Osteoblast (primary cell): Measurements from ENCODE around the gene POLR2C. TPM values are rescaled to one million over a fixed set of nuclear protein-coding genes. Genes with fewer than 3 reads are reported as not detected.

Experiments
- DNase-seq: peaks from one replicate; pipeline ENCODE4 v3.0.0; 2011; ENCODE audit warnings: low spot score, mixed read lengths; ENCODE audit not compliant: insufficient read length; ENCODE audit errors: missing footprints
- H2AFZ ChIP-seq: 2 replicates; pipeline ENCODE4 v1.6.0; 2011; ENCODE audit warnings: mild to moderate bottlenecking, low read length
- H3K27ac ChIP-seq: 2 replicates; pipeline ENCODE4 v1.5.1; 2011; ENCODE audit warnings: mild to moderate bottlenecking, low read depth, low read length, moderate library complexity
- H3K27me3 ChIP-seq: 2 replicates; pipeline ENCODE4 v1.6.0; 2012; ENCODE audit warnings: mild to moderate bottlenecking, control low read depth, inconsistent platforms, low read length, moderate library complexity; ENCODE audit not compliant: insufficient read depth
- H3K36me3 ChIP-seq: 2 replicates; pipeline ENCODE4 v1.5.1; 2011; ENCODE audit warnings: mild to moderate bottlenecking, low read length, control low read depth, moderate library complexity; ENCODE audit not compliant: insufficient read depth
- H3K4me1 ChIP-seq: 2 replicates; pipeline ENCODE4 v1.5.1; 2011; ENCODE audit warnings: mild to moderate bottlenecking, low read length, control low read depth, moderate library complexity; ENCODE audit not compliant: insufficient read depth
- H3K4me2 ChIP-seq: 2 replicates; pipeline ENCODE4 v1.6.0; 2011; ENCODE audit warnings: mild to moderate bottlenecking, low read length; ENCODE audit not compliant: insufficient read depth
- H3K4me3 ChIP-seq: fragments of 200-600 bp; sonication (generic); 3 replicates; pipeline ENCODE4 v1.5.1; 2012; ENCODE audit warnings: mild to moderate bottlenecking, low read length, inconsistent platforms; ENCODE audit not compliant: insufficient read depth
- H3K79me2 ChIP-seq: 2 replicates; pipeline ENCODE4 v1.6.0; 2012; ENCODE audit warnings: mild to moderate bottlenecking, low read length, control low read depth, inconsistent platforms; ENCODE audit not compliant: insufficient read depth
- H3K9me3 ChIP-seq: 2 replicates; pipeline ENCODE4 v1.5.1; 2011; ENCODE audit warnings: low read depth, low read length, control low read depth
- H4K20me1 ChIP-seq: 2 replicates; pipeline ENCODE4 v1.6.0; 2012; ENCODE audit warnings: mild to moderate bottlenecking, low read length, control low read depth; ENCODE audit not compliant: insufficient read depth
- CTCF ChIP-seq: IDR thresholded peaks from 2 replicates; pipeline ENCODE4 v1.5.1; 2011; ENCODE audit warnings: mild to moderate bottlenecking, low read depth, low read length, moderate library complexity; ENCODE audit errors: extremely low read depth
- total RNA-seq: library from RNA; depleted of rRNA; stranded (reverse); fragments of >200 nt; gene quantifications from 2 replicates; pipeline ENCODE4 v1.2.3, GENCODE V29; 2012

POLR2C gene
- total RNA-seq, 1 donor, result 95.2 TPM

- Histone ChIP-seq H2AFZ (peak overlapping the region; percentile 62), H4K20me1 (no peaks in the 10 kb centered on the region)
- no peak for DNase-seq
Observed at GRCh38 chr16:57419506-57419905, 43.0 kb upstream of the POLR2C start.

GRCh38 chr16:57422026-57422944, 40.2 kb upstream of the POLR2C start:
- H3K4me3 ChIP-seq, result no peak overlapping the region
- peak overlapping the region; percentile 71 for H2AFZ ChIP-seq
- no peaks in the 10 kb centered on the region for H3K27me3 ChIP-seq
- H3K79me2 ChIP-seq, result no peaks in the 10 kb centered on the region
- peak overlapping the region; percentile 65 for H3K4me2 ChIP-seq
- no peaks in the 10 kb centered on the region for H4K20me1 ChIP-seq
- peaks cover 6% of the 10 kb centered on the region for H3K4me1 ChIP-seq
- no peaks in the 10 kb centered on the region for H3K9me3 ChIP-seq
- peak; percentile 88 for DNase-seq
- H3K27ac ChIP-seq, result no peak overlapping the region
- no peaks in the 10 kb centered on the region for H3K36me3 ChIP-seq
- TF ChIP-seq CTCF, result peak; percentile 82

More at GRCh38 chr16:57419506-57419905, 43.0 kb upstream of the POLR2C start:
- H3K4me3 ChIP-seq, result no peak overlapping the region
- no peak overlapping the region for H3K4me2 ChIP-seq
- H3K4me1 ChIP-seq, result peaks cover 6% of the 10 kb centered on the region
- H3K36me3 ChIP-seq, result no peaks in the 10 kb centered on the region
- no peaks in the 10 kb centered on the region for H3K27me3 ChIP-seq
- TF ChIP-seq CTCF, result no peak
- no peak overlapping the region for H3K27ac ChIP-seq
- no peaks in the 10 kb centered on the region for H3K9me3 ChIP-seq
- H3K79me2 ChIP-seq, result no peaks in the 10 kb centered on the region

GRCh38 chr16:57423152-57423551, 39.3 kb upstream of the POLR2C start:
- H3K27ac ChIP-seq, result no peak overlapping the region
- H3K4me2 ChIP-seq, result no peak overlapping the region
- H4K20me1 ChIP-seq, result no peaks in the 10 kb centered on the region
- H3K79me2 ChIP-seq, result no peaks in the 10 kb centered on the region
- H3K4me3 ChIP-seq, result no peak overlapping the region
- H3K27me3 ChIP-seq, result no peaks in the 10 kb centered on the region
- DNase-seq, result no peak
- no peaks in the 10 kb centered on the region for H3K9me3 ChIP-seq
- TF ChIP-seq CTCF, result no peak
- H3K4me1 ChIP-seq, result peaks cover 6% of the 10 kb centered on the region
- H3K36me3 ChIP-seq, result peaks cover 7% of the 10 kb centered on the region
- H2AFZ ChIP-seq, result no peak overlapping the region

GRCh38 chr16:57424583-57424982, 37.9 kb upstream of the POLR2C start:
- no peak overlapping the region for H3K4me2 ChIP-seq
- peaks cover 12% of the 10 kb centered on the region for H3K36me3 ChIP-seq
- no peak overlapping the region for H3K27ac ChIP-seq
- H3K79me2 ChIP-seq, result no peaks in the 10 kb centered on the region
- no peaks in the 10 kb centered on the region for H3K27me3 ChIP-seq
- no peak for TF ChIP-seq CTCF
- no peaks in the 10 kb centered on the region for H4K20me1 ChIP-seq
- H2AFZ ChIP-seq, result no peak overlapping the region
- H3K4me3 ChIP-seq, result no peak overlapping the region
- no peaks in the 10 kb centered on the region for H3K9me3 ChIP-seq
- peaks cover 3% of the 10 kb centered on the region for H3K4me1 ChIP-seq
- no peak for DNase-seq
